ENCODE measurements around the gene PPP2R5A.

DNA sequence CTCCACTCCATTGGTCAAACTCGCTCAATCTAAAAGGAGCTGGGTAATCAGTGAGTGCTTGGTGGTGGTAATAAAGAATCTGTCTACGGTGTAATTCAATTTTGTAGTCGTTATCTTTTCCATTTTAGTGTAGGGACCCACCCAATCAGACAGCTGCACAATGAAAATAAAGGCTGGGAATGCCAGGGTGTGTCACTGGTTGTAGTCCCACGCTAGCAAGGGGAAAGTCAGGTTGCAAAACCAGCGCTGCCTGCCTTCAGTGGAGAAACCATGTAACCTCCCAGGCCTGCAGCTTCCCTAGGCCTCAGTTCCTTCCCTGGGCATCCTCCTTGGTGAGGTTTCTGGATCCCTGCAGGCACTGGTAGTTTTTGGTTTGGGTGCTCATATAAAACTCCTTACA, 49.4 kb upstream of the PPP2R5A start:
- TF ChIP-seq, protein P1, sequence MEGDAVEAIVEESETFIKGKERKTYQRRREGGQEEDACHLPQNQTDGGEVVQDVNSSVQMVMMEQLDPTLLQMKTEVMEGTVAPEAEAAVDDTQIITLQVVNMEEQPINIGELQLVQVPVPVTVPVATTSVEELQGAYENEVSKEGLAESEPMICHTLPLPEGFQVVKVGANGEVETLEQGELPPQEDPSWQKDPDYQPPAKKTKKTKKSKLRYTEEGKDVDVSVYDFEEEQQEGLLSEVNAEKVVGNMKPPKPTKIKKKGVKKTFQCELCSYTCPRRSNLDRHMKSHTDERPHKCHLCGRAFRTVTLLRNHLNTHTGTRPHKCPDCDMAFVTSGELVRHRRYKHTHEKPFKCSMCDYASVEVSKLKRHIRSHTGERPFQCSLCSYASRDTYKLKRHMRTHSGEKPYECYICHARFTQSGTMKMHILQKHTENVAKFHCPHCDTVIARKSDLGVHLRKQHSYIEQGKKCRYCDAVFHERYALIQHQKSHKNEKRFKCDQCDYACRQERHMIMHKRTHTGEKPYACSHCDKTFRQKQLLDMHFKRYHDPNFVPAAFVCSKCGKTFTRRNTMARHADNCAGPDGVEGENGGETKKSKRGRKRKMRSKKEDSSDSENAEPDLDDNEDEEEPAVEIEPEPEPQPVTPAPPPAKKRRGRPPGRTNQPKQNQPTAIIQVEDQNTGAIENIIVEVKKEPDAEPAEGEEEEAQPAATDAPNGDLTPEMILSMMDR (IDR thresholded peaks at IDR 0.05; ENCODE audit: low read length) = no peak
- no peak for TF ChIP-seq EZH2 (IDR thresholded peaks at IDR 0.05; ENCODE audit: borderline replicate concordance, low read length)
